ENCODE results near the gene TAGLN2. TPM values are rescaled to one million over a fixed set of nuclear protein-coding genes. Genes with fewer than 3 reads are reported as not detected.
A peak's percentile ranks its signal among the peaks of the same experiment; 100 is the strongest.

The TAGLN2 gene
- total and polyA plus RNA-seq, 10 of the 15 experiments (the other 5 are each of a cell fraction or from before 2014, with no cell fraction given) = 155 to 611 (median 363) TPM

DNA sequence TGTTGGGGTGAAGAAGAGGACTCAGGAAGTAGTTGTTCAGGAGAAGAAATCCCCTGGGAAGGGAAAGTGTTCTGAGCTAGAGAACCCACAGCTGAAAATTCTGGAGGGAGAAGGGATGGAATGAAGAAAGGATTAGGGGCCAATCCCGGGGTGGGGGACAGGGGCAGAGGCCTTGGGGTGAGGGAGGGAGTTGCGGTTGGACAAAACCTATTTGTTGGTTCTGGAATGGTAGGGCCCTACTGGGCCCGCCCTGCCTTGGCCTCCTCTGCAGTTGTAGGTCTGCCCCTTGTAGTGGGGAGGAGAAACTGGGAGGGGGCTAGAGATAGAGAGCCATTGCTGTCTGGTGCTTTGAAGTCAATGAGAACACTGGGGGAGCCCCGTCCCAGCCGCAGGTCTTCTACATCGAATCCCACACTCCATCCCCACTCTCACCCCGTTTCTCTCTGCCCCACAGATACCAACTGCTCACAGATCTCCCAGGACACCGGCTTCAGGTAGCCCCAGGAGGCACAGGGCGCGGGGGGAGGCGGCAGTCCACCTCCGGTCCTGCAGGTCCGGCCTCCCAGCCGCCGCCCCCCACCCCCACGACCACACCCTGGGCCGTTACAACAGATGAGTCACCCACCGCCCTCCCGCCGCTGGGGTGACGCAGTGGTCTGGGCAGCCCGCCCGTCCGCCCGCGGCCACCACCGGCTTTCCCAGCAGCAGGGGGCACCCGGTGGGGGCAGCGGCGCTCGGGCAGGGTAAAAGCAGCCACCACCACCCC lies 1.1 kb downstream of the TAGLN2 start (continued):
- TF ChIP-seq CHD2 (IDR thresholded peaks at IDR 0.05; ENCODE audit: borderline replicate concordance, low read depth, low read length) (0 out of 2 replicates have a peak, but pooled peaks have one; percentile 35), ETV6 (conservative IDR thresholded peaks at IDR 0.05 in 1 of 2, IDR thresholded peaks at IDR 0.05 in 1 of 2; ENCODE audit: borderline replicate concordance in 1 of 2, low read depth in 1 of 2) (0 out of 4 replicates have a peak, but pooled peaks of 1 of the 2 experiments have one; percentile 9), PAX5 (IDR thresholded peaks at IDR 0.05; ENCODE audit: borderline replicate concordance, low read depth, low read length) (0 out of 2 replicates have a peak, but pooled peaks have one; percentile 45), POLR2A (IDR thresholded peaks at IDR 0.05; ENCODE audit: low read depth, low read length) (peak; percentile 80), ATF7 (IDR thresholded peaks at IDR 0.05; ENCODE audit: low read depth) (peak; percentile 25; the same call in 1 of the 2 replicates), JUND (IDR thresholded peaks at IDR 0.05; ENCODE audit: low read depth, low read length) (peak; percentile 57; the same call in 1 of the 2 replicates), SMARCA5 (IDR thresholded peaks at IDR 0.05) (peak; percentile 38; the same call in 1 of the 2 replicates), CREB1 (IDR thresholded peaks at IDR 0.05; ENCODE audit: low read depth) (peak; percentile 71), KLF5 (IDR thresholded peaks at IDR 0.05; ENCODE audit: partially characterized antibody) (peak; percentile 3), POLR2AphosphoS5 (IDR thresholded peaks at IDR 0.05; ENCODE audit: low read length) (peak; percentile 15; the same call in 1 of the 2 replicates), LARP7 (IDR thresholded peaks at IDR 0.05) (no peak)
- TF ChIP-seq, protein P1, sequence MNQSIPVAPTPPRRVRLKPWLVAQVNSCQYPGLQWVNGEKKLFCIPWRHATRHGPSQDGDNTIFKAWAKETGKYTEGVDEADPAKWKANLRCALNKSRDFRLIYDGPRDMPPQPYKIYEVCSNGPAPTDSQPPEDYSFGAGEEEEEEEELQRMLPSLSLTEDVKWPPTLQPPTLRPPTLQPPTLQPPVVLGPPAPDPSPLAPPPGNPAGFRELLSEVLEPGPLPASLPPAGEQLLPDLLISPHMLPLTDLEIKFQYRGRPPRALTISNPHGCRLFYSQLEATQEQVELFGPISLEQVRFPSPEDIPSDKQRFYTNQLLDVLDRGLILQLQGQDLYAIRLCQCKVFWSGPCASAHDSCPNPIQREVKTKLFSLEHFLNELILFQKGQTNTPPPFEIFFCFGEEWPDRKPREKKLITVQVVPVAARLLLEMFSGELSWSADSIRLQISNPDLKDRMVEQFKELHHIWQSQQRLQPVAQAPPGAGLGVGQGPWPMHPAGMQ (IDR thresholded peaks at IDR 0.05; ENCODE audit: borderline replicate concordance) = no peak
- TF ChIP-seq, protein P2, sequence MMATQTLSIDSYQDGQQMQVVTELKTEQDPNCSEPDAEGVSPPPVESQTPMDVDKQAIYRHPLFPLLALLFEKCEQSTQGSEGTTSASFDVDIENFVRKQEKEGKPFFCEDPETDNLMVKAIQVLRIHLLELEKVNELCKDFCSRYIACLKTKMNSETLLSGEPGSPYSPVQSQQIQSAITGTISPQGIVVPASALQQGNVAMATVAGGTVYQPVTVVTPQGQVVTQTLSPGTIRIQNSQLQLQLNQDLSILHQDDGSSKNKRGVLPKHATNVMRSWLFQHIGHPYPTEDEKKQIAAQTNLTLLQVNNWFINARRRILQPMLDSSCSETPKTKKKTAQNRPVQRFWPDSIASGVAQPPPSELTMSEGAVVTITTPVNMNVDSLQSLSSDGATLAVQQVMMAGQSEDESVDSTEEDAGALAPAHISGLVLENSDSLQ (IDR thresholded peaks at IDR 0.05) = 0 out of 2 replicates have a peak, but pooled peaks have one; percentile 2
- TF ChIP-seq, protein P3, sequence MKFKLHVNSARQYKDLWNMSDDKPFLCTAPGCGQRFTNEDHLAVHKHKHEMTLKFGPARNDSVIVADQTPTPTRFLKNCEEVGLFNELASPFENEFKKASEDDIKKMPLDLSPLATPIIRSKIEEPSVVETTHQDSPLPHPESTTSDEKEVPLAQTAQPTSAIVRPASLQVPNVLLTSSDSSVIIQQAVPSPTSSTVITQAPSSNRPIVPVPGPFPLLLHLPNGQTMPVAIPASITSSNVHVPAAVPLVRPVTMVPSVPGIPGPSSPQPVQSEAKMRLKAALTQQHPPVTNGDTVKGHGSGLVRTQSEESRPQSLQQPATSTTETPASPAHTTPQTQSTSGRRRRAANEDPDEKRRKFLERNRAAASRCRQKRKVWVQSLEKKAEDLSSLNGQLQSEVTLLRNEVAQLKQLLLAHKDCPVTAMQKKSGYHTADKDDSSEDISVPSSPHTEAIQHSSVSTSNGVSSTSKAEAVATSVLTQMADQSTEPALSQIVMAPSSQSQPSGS (IDR thresholded peaks at IDR 0.05; ENCODE audit: low read length) = no peak; the same call in 1 of the 2 replicates

Measured in GM12878 (cell line).